ENCODE results near the gene EFR3B.
A peak's percentile ranks its signal among the peaks of the same experiment; 100 is the strongest.
"Not testable (repeated sequence)": the region's sequence is repeated elsewhere in the genome, so short reads cannot be mapped to it uniquely, and the experiment has no call there.

EFR3B gene

GRCh38 chr2:25158096-25158852, 116.4 kb downstream of the EFR3B start:
- no peak for DNase-seq

- DNase-seq: no peak
Measured at GRCh38 chr2:25159949-25160348, 118.1 kb downstream of the EFR3B start.

GRCh38 chr2:25160376-25160775, 118.5 kb downstream of the EFR3B start:
- DNase-seq: no peak

- peak; percentile 84 for DNase-seq
Measured at GRCh38 chr2:25161055-25161781, 119.3 kb downstream of the EFR3B start.

GRCh38 chr2:25162061-25162460, 120.2 kb downstream of the EFR3B start:
- DNase-seq: not testable (repeated sequence)

- no peak for DNase-seq
Measured at GRCh38 chr2:25164561-25164960, 122.7 kb downstream of the EFR3B start.

GRCh38 chr2:25165992-25166875, 124.4 kb downstream of the EFR3B start:
- DNase-seq: peak; percentile 63

GRCh38 chr2:25168256-25169072, 126.6 kb downstream of the EFR3B start, which contains the start of gene POMC:
POMC (minus strand) TSS chr2:25168580; CDS start chr2:25164772, 3,808 bp downstream.
- peak; percentile 47 for DNase-seq

- no peak for DNase-seq
Measured at GRCh38 chr2:25169073-25169470, 127.2 kb downstream of the EFR3B start.

- no peak for DNase-seq
Measured at GRCh38 chr2:25170888-25171287, 129.0 kb downstream of the EFR3B start.

- DNase-seq: no peak
Measured at GRCh38 chr2:25173719-25174118, 131.8 kb downstream of the EFR3B start.

- no peak for DNase-seq
Measured at GRCh38 chr2:25174192-25174861, 132.5 kb downstream of the EFR3B start.

- no peak for DNase-seq
Measured at GRCh38 chr2:25176138-25176537, 134.3 kb downstream of the EFR3B start.

- no peak for DNase-seq
Measured at GRCh38 chr2:25176541-25177181, 134.8 kb downstream of the EFR3B start.

- no peak for DNase-seq
Measured at GRCh38 chr2:25177211-25177611, 135.3 kb downstream of the EFR3B start.

- DNase-seq: no peak
Measured at GRCh38 chr2:25178976-25179375, 137.1 kb downstream of the EFR3B start.

GRCh38 chr2:25184254-25184653, 142.4 kb downstream of the EFR3B start:
- DNase-seq: no peak

GRCh38 chr2:25187729-25188350, 146.0 kb downstream of the EFR3B start:
- DNase-seq: no peak

- DNase-seq: no peak
Measured at GRCh38 chr2:25188405-25188804, 146.5 kb downstream of the EFR3B start.

GRCh38 chr2:25190536-25190935, 148.7 kb downstream of the EFR3B start:
- no peak for DNase-seq
